Transverse colon (tissue), 3 donors: ENCODE data around the gene GALNT9.

Experiments
- CTCF ChIP-seq, 5 experiments: fragments of 200-600 bp in 3 of 5; fragments of 450-650 bp in 2 of 5; sonication (generic) in 3 of 5; IDR thresholded peaks; 1 replicate in 2 of 5; 2 replicates in 3 of 5; pipeline ENCODE4 v1.5.1; 2016 to 2017; ENCODE audit warnings: antibody characterized with exemption in 5 of 5, inconsistent platforms in 3 of 5, mild to moderate bottlenecking in 2 of 5, moderate library complexity in 1 of 5
- EP300 ChIP-seq: sonication (generic); formaldehyde crosslinking; IDR thresholded peaks from one replicate; pipeline ENCODE4 v1.6.1; 2017; ENCODE audit warnings: antibody characterized with exemption, low read depth

GRCh38 chr12:132335179-132335756 lies 5.9 kb upstream of the GALNT9 start:
- TF ChIP-seq EP300 (no peak), CTCF (IDR thresholded peaks at IDR 0.05) (no peak)
